ENCODE results near the gene CNST. TPM values are rescaled to one million over a fixed set of nuclear protein-coding genes. Genes with fewer than 3 reads are reported as not detected.

CNST gene
- total and polyA plus RNA-seq, 2 of the 13 experiments (the other 11 are each of a cell fraction or from before 2014, with no cell fraction given) = 6.3 to 12.4 TPM

DNA sequence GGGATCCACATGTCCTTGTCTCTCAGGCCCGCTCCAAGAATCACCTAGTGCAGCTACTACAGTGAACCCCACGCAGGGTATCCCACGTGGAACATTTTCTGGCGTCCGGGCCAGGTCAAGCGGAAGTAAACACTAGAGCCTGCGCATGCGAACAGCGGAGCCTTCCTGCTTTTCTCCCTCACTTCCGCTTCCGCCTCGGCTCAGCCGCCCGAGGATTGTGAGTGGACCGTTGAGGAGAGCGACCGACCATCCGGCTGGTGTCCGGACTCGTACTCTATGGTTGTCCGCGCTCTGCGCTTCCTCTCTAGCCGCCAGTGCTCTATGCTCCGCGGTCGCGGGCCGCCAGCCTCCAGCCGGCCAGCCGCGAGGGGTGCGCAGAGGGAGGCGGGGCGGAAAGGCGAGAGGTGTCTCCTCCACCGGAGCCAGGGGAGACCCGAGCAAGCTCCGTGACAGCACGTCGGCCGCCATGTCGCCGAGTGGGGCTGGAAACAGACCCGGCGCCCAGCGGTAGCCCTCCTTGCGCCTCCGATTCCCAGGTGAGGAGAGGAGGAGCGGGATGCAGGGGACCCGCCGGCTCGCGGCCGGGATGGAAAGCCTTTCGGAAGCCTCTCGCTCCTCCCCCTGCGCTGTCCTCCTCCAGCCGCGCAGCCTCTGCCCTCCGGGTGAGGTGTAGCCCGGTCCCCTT is at the start of gene CNST, which contains the start of gene TFB2M (continued):
- 0 out of 2 replicates have a peak, but pooled peaks have one; percentile 40 for TF ChIP-seq ZNF556 (CRISPR knock-in tag; IDR thresholded peaks at IDR 0.05; ENCODE audit: borderline replicate concordance)
- peak; percentile 71; the same call in 1 of the 2 replicates for TF ChIP-seq SAFB2 (CRISPR knock-in tag; IDR thresholded peaks at IDR 0.05; ENCODE audit: borderline replicate concordance, low read depth)
- TF ChIP-seq ZNF446 (CRISPR knock-in tag; IDR thresholded peaks at IDR 0.05) = no peak; the same call in 1 of the 2 replicates
- TF ChIP-seq RFX5 (IDR thresholded peaks at IDR 0.05; ENCODE audit: low read depth, low read length) = no peak
- peak; percentile 93 for TF ChIP-seq ZNF451 (CRISPR knock-in tag; IDR thresholded peaks at IDR 0.05)
- TF ChIP-seq ZNF383 (CRISPR knock-in tag; IDR thresholded peaks at IDR 0.05; ENCODE audit: borderline replicate concordance) = no peak
- no peak for TF ChIP-seq ZUFSP (CRISPR knock-in tag; IDR thresholded peaks at IDR 0.05; ENCODE audit: borderline replicate concordance)
- TF ChIP-seq ZBTB4 (CRISPR knock-in tag; IDR thresholded peaks at IDR 0.05; ENCODE audit: borderline replicate concordance) = peak; percentile 72; the same call in 1 of the 2 replicates
- TF ChIP-seq ZFP82 (CRISPR knock-in tag; IDR thresholded peaks at IDR 0.05; ENCODE audit: borderline replicate concordance) = 0 out of 2 replicates have a peak, but pooled peaks have one; percentile 27
- TF ChIP-seq CENPX (CRISPR knock-in tag; IDR thresholded peaks at IDR 0.05) = no peak
- TF ChIP-seq PHF20 (CRISPR knock-in tag; IDR thresholded peaks at IDR 0.05) = peak; percentile 96
- TF ChIP-seq ZNF17 (CRISPR knock-in tag; IDR thresholded peaks at IDR 0.05) = no peak
- TF ChIP-seq NR2C2 (CRISPR knock-in tag; IDR thresholded peaks at IDR 0.05; ENCODE audit: borderline replicate concordance) = peak; percentile 98
- TF ChIP-seq RARG (CRISPR knock-in tag; IDR thresholded peaks at IDR 0.05; ENCODE audit: low read depth) = no peak
- TF ChIP-seq REL (CRISPR knock-in tag; conservative IDR thresholded peaks at IDR 0.05) = 0 out of 2 replicates have a peak, but pooled peaks have one; percentile 72
- TF ChIP-seq, protein P1, sequence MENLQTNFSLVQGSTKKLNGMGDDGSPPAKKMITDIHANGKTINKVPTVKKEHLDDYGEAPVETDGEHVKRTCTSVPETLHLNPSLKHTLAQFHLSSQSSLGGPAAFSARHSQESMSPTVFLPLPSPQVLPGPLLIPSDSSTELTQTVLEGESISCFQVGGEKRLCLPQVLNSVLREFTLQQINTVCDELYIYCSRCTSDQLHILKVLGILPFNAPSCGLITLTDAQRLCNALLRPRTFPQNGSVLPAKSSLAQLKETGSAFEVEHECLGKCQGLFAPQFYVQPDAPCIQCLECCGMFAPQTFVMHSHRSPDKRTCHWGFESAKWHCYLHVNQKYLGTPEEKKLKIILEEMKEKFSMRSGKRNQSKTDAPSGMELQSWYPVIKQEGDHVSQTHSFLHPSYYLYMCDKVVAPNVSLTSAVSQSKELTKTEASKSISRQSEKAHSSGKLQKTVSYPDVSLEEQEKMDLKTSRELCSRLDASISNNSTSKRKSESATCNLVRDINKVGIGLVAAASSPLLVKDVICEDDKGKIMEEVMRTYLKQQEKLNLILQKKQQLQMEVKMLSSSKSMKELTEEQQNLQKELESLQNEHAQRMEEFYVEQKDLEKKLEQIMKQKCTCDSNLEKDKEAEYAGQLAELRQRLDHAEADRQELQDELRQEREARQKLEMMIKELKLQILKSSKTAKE (CRISPR knock-in tag; IDR thresholded peaks at IDR 0.05; ENCODE audit: borderline replicate concordance) = peak; percentile 80
- no peak for TF ChIP-seq ARID2 (CRISPR knock-in tag; IDR thresholded peaks at IDR 0.05; ENCODE audit: borderline replicate concordance)
- TF ChIP-seq MED13 (CRISPR knock-in tag; IDR thresholded peaks at IDR 0.05) = peak; percentile 23; the same call in 1 of the 2 replicates
- TF ChIP-seq FOXA3 (CRISPR knock-in tag; IDR thresholded peaks at IDR 0.05) = peak; percentile 89
- TF ChIP-seq ZNF224 (CRISPR knock-in tag; IDR thresholded peaks at IDR 0.05) = no peak
- peak; percentile 64; the same call in 1 of the 2 replicates for TF ChIP-seq ZSCAN12 (CRISPR knock-in tag; IDR thresholded peaks at IDR 0.05)
- TF ChIP-seq KMT2A (CRISPR knock-in tag; IDR thresholded peaks at IDR 0.05) = peak; percentile 97
- TF ChIP-seq NCOA2 (CRISPR knock-in tag; IDR thresholded peaks at IDR 0.05) = no peak; the same call in none of the 2 replicates
- TF ChIP-seq SMC3 (IDR thresholded peaks at IDR 0.05; ENCODE audit: low read length) = no peak

Data from HepG2 (cell line).